Measurements from ENCODE around the gene DGCR6L. TPM values are rescaled to one million over a fixed set of nuclear protein-coding genes. Genes with fewer than 3 reads are reported as not detected.

Gene DGCR6L
- total and polyA plus RNA-seq, 10 of the 15 experiments (the other 5 are each of a cell fraction or from before 2014, with no cell fraction given) = 1.6 to 62.8 (median 22.6) TPM

DNA sequence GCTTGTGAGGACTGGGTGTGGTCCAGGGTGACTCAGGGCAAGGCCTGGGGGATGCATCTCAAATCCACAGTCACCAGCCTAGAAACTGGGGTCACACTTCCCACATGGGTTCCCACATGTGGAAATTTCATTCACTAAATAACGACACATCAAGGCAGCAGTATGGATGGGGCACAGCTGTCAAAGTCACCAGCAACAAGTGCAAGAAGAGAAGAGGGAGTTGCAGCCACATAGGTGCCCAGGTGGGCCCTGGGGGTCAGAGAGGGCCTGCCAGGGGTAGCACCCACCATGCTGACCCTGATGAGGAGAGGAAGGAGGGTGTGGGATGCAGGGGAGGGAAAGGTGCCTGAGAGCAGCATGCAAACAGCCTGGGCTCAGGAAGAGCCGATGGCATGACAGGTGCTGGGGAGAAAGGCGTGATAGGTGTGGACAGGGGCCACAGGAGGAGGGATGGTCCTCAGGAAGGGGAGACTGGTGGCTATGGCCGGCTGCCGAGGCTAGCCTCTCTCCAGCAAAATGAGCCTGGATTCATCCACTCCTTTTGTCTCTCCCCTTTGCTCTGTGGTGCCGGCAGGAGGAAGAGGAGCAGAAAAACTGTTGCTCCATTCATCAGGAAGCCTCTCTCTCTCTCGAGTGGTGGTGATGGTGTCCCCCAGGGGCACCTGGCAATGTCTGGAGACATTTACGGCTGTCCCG, 22.3 kb downstream of the DGCR6L start:
- Histone ChIP-seq H3K9ac (ENCODE audit: control insufficient read depth, insufficient read depth, low read length) (no peak overlapping the region), H3K4me2 (ENCODE audit: control insufficient read depth, insufficient read depth) (no peak overlapping the region), H3K36me3 (ENCODE audit: control insufficient read depth in 2 of 2, insufficient read depth in 2 of 2, low read length in 1 of 2) (no peaks in the 10 kb centered on the region), H3K9me3 (replicated peaks; ENCODE audit: control insufficient read depth, insufficient read depth, low read length) (no peaks in the 10 kb centered on the region), H3K27me3 (replicated peaks in 1 of 2; ENCODE audit: control insufficient read depth in 2 of 2, insufficient read depth in 2 of 2, low read length in 1 of 2) (no peaks in the 10 kb centered on the region; a peak in 2 of 4 replicates), H2AFZ (ENCODE audit: control insufficient read depth, low read depth, low read length) (no peak overlapping the region), H3K79me2 (ENCODE audit: control insufficient read depth, insufficient read depth, low read length) (no peaks in the 10 kb centered on the region), H4K20me1 (ENCODE audit: control insufficient read depth, insufficient read depth) (no peaks in the 10 kb centered on the region), H3K4me3 (no peak overlapping the region), H3K27ac (ENCODE audit: control insufficient read depth, insufficient read depth) (no peak overlapping the region), H3K4me1 (ENCODE audit: control insufficient read depth, insufficient read depth, low read length) (no peaks in the 10 kb centered on the region)
- WGBS (ENCODE audit: insufficient coverage, insufficient replicate concordance, low lambda C conversion rate, missing lambda C conversion rate) = 27% methylated on average over 9 of the region's 9 CpGs
- DNase-seq (ENCODE audit: low read depth, low spot score) (no peak), ATAC-seq (no peak), FAIRE-seq (no peak)
- CTCF ChIA-PET = no interaction called here
- POLR2A ChIA-PET = no interaction called here
- no TSS peak for BruUV-seq (replicated peaks)
- SMC1A ChIA-PET (ENCODE audit: uncharacterized antibody, unreplicated experiment) = no interaction called here
- RAD21 ChIA-PET (ENCODE audit: unreplicated experiment) = no interaction called here
- intact Hi-C loops (cut with micrococcal nuclease; ENCODE audit: unreplicated experiment) (no loop called here), in situ Hi-C loops (cut with MboI) (loop anchor here (10.0 kb wide), 1 partner anchor 143 kb away; the partner anchor contains the start of gene CCDC188)
- TF ChIP-seq, protein P1, sequence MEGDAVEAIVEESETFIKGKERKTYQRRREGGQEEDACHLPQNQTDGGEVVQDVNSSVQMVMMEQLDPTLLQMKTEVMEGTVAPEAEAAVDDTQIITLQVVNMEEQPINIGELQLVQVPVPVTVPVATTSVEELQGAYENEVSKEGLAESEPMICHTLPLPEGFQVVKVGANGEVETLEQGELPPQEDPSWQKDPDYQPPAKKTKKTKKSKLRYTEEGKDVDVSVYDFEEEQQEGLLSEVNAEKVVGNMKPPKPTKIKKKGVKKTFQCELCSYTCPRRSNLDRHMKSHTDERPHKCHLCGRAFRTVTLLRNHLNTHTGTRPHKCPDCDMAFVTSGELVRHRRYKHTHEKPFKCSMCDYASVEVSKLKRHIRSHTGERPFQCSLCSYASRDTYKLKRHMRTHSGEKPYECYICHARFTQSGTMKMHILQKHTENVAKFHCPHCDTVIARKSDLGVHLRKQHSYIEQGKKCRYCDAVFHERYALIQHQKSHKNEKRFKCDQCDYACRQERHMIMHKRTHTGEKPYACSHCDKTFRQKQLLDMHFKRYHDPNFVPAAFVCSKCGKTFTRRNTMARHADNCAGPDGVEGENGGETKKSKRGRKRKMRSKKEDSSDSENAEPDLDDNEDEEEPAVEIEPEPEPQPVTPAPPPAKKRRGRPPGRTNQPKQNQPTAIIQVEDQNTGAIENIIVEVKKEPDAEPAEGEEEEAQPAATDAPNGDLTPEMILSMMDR (IDR thresholded peaks at IDR 0.05 in 2 of 3, conservative IDR thresholded peaks at IDR 0.05 in 1 of 3; ENCODE audit: control insufficient read depth in 2 of 3, extremely low read depth in 1 of 3, insufficient read depth in 1 of 3, low read depth in 3 of 3, low read length in 3 of 3) = no peak
- TF ChIP-seq FOXM1 (IDR thresholded peaks at IDR 0.05; ENCODE audit: low read depth, low read length) = no peak
- no peak for TF ChIP-seq NFYB (IDR thresholded peaks at IDR 0.05; ENCODE audit: insufficient read depth, low read depth, low read length)
- TF ChIP-seq RAD51 (IDR thresholded peaks at IDR 0.05) = no peak
- TF ChIP-seq, protein P2, sequence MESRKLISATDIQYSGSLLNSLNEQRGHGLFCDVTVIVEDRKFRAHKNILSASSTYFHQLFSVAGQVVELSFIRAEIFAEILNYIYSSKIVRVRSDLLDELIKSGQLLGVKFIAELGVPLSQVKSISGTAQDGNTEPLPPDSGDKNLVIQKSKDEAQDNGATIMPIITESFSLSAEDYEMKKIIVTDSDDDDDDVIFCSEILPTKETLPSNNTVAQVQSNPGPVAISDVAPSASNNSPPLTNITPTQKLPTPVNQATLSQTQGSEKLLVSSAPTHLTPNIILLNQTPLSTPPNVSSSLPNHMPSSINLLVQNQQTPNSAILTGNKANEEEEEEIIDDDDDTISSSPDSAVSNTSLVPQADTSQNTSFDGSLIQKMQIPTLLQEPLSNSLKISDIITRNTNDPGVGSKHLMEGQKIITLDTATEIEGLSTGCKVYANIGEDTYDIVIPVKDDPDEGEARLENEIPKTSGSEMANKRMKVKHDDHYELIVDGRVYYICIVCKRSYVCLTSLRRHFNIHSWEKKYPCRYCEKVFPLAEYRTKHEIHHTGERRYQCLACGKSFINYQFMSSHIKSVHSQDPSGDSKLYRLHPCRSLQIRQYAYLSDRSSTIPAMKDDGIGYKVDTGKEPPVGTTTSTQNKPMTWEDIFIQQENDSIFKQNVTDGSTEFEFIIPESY (IDR thresholded peaks at IDR 0.05) = no peak
- no peak for TF ChIP-seq ZNF274 (IDR thresholded peaks at IDR 0.05; ENCODE audit: insufficient read depth, insufficient read length)
- TF ChIP-seq HDAC2 (IDR thresholded peaks at IDR 0.05) = no peak
- TF ChIP-seq, protein P3, sequence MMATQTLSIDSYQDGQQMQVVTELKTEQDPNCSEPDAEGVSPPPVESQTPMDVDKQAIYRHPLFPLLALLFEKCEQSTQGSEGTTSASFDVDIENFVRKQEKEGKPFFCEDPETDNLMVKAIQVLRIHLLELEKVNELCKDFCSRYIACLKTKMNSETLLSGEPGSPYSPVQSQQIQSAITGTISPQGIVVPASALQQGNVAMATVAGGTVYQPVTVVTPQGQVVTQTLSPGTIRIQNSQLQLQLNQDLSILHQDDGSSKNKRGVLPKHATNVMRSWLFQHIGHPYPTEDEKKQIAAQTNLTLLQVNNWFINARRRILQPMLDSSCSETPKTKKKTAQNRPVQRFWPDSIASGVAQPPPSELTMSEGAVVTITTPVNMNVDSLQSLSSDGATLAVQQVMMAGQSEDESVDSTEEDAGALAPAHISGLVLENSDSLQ (IDR thresholded peaks at IDR 0.05) = no peak
- TF ChIP-seq, protein P4, sequence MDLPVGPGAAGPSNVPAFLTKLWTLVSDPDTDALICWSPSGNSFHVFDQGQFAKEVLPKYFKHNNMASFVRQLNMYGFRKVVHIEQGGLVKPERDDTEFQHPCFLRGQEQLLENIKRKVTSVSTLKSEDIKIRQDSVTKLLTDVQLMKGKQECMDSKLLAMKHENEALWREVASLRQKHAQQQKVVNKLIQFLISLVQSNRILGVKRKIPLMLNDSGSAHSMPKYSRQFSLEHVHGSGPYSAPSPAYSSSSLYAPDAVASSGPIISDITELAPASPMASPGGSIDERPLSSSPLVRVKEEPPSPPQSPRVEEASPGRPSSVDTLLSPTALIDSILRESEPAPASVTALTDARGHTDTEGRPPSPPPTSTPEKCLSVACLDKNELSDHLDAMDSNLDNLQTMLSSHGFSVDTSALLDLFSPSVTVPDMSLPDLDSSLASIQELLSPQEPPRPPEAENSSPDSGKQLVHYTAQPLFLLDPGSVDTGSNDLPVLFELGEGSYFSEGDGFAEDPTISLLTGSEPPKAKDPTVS (IDR thresholded peaks at IDR 0.05; ENCODE audit: low read depth, low read length) = no peak
- TF ChIP-seq STAT1 (conservative IDR thresholded peaks at IDR 0.05) = no peak
- no peak for TF ChIP-seq GABPA (IDR thresholded peaks at IDR 0.05; ENCODE audit: low read depth)
- TF ChIP-seq, protein P5, sequence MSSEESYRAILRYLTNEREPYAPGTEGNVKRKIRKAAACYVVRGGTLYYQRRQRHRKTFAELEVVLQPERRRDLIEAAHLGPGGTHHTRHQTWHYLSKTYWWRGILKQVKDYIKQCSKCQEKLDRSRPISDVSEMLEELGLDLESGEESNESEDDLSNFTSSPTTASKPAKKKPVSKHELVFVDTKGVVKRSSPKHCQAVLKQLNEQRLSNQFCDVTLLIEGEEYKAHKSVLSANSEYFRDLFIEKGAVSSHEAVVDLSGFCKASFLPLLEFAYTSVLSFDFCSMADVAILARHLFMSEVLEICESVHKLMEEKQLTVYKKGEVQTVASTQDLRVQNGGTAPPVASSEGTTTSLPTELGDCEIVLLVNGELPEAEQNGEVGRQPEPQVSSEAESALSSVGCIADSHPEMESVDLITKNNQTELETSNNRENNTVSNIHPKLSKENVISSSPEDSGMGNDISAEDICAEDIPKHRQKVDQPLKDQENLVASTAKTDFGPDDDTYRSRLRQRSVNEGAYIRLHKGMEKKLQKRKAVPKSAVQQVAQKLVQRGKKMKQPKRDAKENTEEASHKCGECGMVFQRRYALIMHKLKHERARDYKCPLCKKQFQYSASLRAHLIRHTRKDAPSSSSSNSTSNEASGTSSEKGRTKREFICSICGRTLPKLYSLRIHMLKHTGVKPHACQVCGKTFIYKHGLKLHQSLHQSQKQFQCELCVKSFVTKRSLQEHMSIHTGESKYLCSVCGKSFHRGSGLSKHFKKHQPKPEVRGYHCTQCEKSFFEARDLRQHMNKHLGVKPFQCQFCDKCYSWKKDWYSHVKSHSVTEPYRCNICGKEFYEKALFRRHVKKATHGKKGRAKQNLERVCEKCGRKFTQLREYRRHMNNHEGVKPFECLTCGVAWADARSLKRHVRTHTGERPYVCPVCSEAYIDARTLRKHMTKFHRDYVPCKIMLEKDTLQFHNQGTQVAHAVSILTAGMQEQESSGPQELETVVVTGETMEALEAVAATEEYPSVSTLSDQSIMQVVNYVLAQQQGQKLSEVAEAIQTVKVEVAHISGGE (CRISPR knock-in tag; IDR thresholded peaks at IDR 0.05) = no peak
- TF ChIP-seq EP300 (IDR thresholded peaks at IDR 0.05; ENCODE audit: borderline replicate concordance in 1 of 2, control insufficient read depth in 1 of 2, low read depth in 2 of 2, low read length in 2 of 2) = no peak

All from GM12878 (cell line).